COLO829 (cell line): ENCODE measurements around the gene ZNF410.
"Not testable (repeated sequence)": the region's sequence is repeated elsewhere in the genome, so short reads cannot be mapped to it uniquely, and the experiment has no call there.

ENCODE experiments used
- DNase-seq: peaks from one replicate; pipeline ENCODE4 v3.0.0; 2012; ENCODE audit warnings: low spot score

Gene ZNF410

DNA sequence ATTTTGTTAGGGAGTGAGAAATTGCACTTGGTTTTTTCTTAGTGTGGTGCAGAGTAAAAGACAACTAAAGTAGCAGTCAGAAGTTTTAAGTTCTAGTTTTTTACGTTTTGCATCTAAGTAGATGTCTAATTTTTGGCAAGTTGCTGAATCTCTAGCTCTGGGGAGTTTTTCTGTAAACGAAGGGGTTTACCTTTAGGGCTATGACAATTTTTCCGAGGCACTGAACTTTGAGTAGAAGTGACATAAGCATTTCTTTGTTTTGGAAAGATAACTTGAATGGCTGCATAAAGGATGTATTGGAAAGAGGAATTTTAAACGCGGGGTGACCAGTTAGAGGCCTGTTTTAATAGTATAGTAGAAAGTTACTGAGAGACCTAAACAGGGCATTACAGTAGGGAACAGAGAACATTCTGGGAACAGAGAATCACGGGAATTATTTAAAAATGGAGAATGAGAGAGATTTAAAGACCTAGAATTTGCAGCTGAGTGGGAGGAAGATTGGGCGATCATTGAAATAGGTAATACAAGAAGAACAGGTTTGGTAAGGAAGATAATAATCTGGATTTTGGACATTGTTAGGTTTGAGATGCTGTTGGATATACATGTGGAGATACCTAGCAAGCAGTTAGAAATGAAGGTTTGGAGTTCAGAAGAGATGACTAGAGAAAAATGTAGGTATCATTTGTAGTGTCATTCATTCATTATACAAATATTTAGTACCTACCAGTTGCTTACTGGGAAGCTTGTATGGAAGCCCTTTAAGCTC, 1.2 kb downstream of the ZNF410 start:
- DNase-seq: no peak

DNA sequence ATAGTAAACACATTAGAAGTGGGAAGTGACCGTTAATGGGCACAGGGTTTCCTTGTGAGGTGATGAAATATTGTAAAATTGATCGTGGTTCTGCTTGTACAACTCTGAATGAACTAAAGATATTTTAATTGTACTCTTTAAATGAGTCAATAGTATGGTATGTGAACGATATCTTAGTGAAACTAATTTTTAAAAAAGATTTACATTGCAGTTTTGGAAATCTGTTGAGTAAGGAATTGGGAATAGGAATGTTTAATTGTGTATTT, 1.7 kb downstream of the ZNF410 start:
- DNase-seq: no peak

DNA sequence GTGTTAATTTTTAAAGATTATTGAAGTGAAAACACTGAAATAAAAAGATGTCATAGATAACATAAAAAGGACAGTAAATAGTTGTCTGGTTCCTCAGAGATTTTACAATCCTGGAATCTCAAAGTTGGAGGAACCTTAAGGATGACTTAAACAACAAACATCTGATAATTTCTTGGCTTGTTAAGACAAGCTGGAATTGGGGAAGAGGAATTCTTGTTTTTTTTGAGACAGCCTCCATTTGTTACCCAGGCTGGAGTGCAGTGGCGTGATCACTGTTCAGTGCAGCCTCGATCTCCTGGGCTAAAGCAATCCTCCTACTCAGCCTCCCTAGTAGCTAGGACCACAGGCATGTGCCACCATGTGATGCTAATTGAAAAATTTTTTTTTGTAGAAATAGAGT, 2.3 kb downstream of the ZNF410 start:
- no peak for DNase-seq

DNA sequence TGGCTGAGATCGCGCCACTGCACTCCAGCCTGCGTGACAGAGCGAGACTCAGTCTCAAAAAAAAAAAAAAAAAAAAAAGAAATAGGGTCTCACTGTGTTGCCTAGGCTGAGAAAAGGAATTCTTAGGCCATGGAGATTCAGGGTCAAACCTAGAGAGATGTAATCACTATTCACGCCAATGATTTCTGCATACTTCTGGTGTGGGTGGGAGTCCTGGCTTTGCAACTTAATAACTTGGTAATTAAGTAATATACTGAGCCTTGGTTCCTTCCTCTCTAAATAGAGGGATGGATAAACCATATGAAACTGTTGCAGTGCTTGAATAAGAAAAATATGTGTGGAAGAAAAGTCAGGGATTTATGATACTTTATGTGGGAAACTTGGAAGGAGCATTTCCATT, 2.7 kb downstream of the ZNF410 start:
- no peak for DNase-seq

DNA sequence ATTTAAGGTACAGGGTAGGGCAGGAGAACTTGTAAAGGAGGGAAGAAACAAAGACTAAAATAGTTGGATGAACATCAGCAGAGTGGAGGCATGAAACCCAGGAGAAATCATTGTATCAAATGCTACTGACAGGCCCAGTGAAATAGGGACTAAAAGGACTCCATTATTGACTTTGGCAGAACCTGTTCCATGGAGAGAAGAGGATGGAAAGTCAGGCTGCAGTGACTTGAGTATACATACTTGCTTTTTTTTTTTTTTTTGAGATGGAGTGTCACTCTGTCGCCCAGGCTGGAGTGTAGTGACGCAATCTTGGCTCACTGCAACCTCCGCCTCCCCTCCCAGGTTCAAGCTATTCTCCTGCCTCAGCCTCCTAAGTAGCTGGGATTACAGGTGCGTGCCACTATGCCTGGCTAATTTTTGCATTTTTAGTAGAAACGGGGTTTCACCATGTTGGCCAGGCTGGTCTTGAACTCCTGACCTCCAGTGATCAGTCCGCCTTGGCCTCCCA, 7.6 kb downstream of the ZNF410 start:
- DNase-seq: not testable (repeated sequence)

DNA sequence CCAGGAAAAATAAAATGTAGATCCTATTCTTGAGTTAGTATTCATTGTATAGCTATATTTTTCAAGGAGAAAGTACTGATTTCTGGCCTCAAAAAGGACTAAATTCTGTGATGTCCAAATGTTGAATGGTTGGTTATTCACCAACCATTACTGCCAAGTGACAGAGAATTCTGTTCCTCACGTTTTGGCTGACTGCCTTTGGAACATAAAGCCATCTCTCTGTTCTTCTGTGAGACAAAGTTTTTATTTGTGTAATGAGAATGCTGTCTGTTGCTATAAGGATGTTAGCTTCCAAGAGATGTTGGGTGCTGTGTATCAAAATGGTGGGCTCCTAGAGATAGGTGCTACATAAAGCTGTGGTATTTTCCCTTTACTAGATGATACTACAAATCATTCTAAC, 9.3 kb downstream of the ZNF410 start:
- DNase-seq: no peak

DNA sequence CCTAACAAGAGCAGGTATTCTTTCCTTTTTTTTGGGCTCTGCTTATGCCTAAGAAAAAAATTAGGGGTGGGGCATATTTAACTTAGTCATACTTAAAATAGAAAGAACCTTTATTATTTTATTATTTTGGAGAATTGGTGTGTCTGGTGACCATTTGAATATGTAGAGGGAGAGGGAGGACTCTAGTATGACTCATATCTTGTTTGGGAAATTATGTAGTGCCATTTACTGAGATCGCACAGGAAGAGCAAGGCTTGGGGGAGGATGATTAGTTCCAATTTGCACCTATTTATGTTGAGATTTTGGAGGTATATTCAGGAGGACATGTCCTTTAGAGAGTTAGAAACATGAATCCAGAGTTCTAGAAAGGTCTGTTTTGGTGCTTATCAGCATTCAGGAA, 9.9 kb downstream of the ZNF410 start:
- DNase-seq: peak; percentile 36

DNA sequence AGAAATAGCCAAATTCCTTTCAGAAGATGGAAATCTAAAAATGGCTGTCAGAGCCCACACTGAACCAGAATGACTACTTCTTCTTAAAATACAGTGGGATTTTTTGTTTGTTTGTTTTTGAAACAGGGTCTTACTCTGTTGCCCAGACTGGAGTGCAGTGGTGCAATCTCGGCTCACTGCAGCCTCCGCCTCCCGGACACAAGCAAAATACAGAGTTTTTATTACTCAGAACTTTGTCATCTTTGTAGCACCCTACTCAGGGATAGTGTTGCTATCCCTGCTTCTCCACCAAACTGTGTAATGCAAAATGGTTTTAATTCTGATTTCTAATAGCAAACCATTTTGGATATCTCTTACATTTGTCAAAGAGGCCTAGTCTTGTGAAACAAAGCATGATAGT, 16.4 kb downstream of the ZNF410 start:
- no peak for DNase-seq

DNA sequence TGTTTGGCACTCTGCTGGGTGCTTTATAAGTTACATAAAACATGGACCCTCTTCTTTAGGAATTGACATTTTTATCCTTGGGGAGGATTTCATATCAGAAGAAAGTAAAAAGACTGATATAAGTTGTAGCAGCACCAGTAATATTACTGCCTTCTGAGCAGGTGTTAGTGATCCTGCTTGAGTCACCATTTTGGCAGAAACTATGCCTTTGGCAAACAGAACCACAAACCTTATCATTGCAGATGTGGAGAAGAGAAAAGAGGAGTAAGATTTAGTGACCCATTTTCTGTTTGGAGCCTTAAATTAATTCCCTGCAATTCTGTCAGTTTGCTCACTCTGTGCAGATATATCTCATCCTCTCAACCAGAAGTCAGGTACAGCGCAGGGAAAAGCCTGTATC, 23.0 kb downstream of the ZNF410 start:
- DNase-seq: no peak

DNA sequence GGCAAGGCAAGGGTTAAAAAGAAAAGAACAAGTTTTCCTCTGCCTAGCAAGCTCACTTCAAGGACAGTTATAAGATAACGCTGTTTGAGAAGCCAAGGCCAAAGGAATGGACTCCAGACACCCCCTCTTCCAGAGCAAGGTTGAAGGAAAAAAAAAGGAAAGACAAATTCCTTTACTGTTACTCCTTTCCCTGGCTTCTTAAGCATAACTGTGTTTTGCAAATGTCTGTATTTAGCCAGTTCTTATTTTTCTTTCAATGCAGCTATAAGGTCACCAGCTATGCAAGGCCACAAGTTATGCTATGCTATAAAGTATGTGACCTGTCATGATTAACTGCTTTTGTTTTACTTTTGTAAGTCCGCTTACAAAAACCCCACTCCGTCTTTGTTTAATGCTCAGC, 26.6 kb downstream of the ZNF410 start:
- no peak for DNase-seq

DNA sequence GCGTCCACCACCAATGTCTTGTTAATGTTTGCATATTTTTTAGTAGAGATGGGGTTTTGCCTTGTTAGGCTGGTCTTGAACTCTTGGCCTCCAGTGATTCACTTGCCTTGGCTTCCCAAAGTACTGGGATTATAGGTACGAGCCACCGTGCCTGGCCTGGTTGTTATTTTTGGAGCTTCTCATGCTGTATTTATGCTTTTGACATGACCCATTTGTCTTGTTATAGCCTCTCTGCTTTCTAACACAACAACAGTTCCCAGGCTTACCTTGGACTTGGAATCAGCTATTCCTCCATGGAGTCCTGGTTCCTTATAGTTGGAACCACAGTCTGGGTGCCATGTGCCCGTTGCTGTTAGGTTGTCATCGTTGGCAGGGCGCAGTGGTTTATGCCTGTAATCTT, 29.7 kb downstream of the ZNF410 start:
- DNase-seq: no peak

DNA sequence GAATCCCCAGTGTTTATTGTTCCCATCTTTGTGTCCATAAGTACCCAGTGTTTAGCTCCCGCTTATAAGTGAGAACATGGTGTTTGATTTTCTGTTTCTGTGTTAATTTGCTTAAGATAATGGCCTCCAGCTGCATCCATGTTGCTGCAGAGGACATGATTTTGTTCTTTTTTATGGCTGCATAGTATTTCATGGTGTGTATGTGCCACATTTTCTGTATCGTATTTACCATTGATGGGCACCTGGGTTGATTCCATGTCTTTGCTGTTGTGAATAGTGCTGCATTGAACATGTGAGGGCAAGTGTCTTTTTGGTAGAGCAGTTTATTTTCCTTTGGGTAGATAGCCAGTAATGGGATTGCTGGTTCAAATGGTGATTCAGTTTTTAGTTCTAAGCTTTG, 32.8 kb downstream of the ZNF410 start:
- DNase-seq: not testable (repeated sequence)

DNA sequence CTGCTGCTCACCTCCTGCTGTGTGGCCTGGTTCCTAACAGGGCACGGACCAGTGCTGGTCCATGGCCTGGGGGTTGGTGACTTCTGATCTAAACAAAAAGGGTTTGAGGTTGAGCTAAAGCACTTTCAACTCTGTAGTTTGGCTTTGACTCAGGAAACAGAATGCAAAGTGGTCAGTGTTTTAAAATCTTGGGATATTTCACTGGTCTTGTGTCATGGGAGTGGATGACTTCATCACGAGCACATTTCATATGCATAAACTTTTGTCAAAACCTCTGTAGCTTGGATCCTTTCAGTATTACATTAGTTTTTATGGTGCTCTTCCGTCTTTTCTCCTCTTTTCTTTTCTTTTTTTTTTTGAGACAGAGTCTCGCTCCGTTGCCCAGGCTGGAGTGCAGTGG, 37.7 kb downstream of the ZNF410 start:
- DNase-seq: no peak

DNA sequence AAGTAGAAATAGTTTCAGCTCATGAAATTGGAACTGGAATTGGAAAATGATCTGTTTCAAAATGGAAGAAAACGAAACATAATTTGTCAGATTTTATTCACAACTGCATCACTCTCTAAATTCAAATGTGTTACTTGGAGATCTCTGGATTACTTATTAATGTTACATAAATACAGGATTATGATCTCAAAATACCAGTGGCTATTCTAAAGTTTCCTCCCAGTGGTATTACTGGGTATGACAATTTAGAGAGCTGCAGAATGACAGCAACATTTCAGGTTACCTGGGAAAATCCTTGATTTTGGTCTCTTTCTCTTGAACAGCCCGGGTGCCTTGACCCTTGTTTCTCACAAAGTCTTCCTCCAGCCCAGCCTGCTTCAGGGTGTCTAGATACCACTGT, 49.0 kb downstream of the ZNF410 start:
- DNase-seq: peak; percentile 30

DNA sequence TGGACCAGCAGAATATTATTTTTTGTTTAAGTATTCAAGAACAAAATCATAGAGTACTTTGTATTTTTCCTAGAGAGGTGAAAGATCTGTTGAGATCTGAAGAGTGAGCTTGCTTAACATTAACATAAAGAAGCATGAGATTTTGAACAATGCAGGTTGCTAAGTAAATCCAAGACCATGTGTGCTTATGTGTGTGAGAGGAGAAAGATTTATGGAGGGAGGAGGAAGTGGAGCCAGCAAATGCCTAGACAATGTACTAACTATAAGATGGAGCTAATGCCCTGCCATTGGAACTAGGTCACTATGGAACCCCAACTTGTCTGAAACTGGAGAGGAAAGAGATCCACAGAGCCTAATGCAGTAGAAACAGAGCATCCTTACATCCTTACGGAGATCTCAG, 49.9 kb downstream of the ZNF410 start:
- DNase-seq: no peak

DNA sequence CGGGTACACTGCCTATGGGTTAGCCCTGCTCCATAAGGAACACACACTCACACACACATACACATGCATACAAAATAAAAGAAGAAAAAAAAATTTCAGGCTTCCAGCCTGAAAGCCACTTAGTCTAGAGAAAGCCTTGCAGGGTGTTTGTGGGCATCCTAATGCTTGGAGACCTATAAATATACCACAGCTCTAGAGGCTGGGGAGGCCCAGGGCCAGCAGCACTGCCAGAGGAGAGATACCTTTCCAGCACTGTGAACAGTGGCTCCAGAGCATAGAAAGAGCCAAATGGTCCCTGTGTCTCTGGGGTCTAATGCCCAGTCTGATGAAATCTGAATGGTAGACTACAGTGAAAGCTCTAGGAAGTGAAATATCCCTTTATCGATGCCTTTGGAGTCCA, 50.4 kb downstream of the ZNF410 start:
- no peak for DNase-seq

DNA sequence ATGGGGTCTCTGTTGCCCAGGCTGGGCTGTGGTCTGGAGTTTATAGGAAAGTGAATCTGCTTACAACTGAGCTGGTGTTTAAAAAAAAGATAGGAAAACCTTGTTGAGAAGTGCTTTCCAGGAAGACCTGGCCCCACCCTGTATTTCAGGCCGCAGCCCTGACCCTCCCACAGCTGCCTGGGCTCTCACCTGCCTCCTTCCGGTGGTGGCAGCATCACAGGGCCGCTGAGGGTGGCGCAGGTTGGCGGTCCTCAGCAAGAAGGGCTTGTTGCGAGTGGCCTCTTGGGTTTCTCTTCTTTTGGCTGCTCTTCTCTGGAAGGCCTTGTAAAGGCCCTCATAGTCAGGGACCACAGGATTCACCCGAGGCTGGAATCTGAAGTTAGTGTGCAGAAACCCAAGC, 55.5 kb downstream of the ZNF410 start:
- DNase-seq: no peak

DNA sequence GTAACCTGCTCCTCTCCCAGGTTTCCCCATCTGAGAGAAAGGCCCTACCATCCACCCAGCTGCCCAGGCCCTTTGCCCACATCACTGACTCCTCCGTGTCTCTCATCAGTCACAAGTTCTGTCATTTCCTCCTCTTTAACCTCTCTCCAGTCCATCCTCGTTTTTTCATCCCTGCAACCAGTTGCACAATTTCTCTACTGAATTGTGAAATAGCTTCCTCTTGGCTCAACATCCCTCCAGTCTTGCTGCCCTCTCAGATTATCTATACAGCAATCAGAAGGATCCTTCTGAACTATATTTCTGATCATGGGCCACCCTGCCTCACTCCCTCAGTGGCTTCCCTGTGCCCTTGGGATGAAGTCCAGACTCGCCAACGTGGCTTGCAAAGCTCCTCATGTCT, 56.4 kb downstream of the ZNF410 start:
- DNase-seq: peak; percentile 7

DNA sequence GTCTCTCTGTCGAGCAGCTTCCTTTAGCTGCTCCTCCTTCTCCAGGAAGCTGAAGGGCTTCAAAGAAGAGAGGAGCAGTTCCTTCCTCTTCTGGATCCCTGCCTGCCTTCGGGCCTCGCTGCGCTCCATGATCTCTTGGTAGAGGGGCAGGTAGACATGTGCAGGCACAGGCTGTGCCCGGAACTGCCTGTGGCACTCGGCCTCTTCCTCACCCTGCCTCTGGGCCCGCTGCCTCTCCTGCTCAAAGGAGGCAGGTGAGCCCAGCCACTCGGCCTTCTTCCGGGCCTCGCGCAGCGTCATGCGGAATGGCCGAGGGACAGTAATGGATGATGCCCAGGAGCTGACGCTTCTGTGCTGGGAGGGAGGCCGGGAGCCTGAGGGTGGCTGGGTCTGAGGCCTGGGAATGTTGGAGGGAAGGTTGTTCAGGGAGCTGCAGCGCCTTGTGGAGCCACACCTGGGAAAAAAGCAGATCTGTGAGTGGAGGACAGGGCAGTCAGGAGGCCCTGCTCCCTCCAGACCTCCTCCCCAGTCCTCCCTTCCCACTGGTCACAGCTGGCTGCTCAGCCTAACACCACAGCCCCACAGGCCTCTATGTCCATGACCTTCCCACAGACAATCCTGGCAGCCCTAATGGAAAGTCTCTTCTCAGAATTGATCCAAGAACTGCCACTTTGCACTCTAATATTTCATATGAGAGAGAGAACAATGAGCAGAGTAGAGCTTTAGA, 57.9 kb downstream of the ZNF410 start:
- no peak for DNase-seq

DNA sequence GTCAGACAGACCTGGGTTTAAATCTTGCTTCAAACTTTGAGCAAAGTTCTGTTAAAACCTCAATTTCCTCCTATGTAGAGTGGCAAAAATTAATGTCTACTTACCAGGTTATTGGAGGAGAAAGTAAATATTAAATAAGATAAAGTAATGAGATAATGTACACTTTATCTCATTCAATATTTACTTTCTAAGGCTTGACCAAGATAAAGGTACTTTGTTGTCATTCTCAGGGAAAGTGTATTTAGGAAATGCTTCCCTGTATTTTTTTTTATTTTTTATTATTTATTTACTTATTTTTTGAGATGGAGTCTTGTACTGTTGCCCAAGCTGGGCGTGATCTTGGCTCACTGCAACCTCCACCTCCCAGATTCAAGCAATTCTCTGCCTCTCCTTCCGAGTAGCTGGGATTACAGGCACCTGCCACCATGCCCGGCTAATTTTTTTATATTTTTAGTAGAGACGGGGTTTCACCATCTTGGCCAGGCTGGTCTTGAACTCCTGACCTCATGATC, 58.6 kb downstream of the ZNF410 start:
- no peak for DNase-seq

DNA sequence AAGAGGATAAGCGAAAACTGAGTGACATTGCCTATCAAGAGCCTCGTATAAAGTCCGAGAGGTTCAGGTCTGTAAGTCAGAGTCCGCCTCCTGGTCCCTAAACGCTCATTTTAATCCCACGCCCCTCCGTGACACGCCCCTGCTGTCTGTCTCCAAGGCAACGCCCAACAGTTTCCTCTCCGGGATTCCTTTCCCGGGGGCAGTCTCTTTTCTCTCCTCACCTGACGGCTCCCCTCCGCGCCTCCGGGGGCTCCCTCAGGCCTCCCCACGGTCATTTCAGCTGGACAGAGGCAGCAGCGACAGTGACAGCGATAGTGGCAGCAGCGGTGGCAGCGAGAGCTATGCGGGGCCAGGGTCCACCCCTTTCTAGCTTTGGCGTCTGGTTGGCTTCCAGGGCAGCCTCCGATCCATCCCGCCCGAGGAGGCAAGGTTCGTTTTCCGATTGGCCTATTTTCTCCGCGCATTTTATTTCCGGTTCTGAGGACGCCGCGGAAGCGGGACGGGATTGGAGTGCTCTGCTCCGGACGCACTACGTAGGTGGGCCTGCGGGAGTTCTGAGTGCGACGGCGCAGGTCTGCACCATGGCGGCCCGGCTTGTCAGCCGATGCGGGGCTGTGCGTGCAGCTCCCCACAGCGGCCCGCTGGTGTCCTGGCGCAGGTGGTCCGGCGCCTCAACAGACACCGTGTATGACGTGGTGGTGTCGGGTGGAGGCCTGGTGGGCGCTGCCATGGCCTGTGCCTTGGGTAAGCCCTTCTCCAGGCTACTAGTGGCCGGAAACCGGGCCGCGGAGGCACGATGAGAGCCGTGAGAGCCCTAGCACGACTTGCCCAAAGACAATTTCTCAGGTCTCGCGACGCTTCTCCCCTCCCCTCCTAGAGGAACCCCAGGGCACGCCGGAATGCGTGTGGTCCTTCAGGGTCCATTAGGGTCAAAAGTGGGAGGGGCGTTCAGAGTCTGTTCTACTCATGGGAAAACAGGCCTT, 63.4 kb downstream of the ZNF410 start, which contains the start of the genes COQ6 and FAM161B:
TSS of gene COQ6 (plus strand) at position 551 of the 983 bp plus-strand sequence. CDS start at position 582, 31 bp downstream.
TSS of gene FAM161B (minus strand) at position 343 of the 983 bp plus-strand sequence. CDS start at position 275, 68 bp downstream.
- DNase-seq: peak; percentile 82

DNA sequence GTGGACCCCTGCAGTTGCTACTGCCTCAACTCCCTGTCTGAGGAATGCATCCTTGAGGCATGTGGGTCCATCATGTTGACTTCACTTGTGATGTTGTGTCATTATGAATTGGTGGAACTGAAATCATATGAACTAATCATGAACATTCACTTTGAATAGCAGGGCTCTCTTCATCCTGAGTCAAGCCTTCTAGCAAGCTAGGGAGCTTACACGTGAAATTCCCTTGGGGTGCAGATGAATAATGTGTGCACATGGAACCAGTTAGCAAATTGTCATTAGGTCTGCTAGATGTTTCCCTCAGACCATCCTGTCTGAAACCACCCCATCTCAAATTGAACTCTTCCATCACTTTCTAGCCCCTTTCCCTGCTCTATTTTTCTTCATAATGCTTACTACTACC, 67.1 kb downstream of the ZNF410 start:
- no peak for DNase-seq
